GF-D8 (cell line): ENCODE data around the gene CFAP100.
A peak's percentile ranks its signal among the peaks of the same experiment; 100 is the strongest.

ENCODE experiments used
- DNase-seq: peaks from one replicate; lab custom pipeline; 2025; lab: John Stamatoyannopoulos, UW

Gene CFAP100

DNA sequence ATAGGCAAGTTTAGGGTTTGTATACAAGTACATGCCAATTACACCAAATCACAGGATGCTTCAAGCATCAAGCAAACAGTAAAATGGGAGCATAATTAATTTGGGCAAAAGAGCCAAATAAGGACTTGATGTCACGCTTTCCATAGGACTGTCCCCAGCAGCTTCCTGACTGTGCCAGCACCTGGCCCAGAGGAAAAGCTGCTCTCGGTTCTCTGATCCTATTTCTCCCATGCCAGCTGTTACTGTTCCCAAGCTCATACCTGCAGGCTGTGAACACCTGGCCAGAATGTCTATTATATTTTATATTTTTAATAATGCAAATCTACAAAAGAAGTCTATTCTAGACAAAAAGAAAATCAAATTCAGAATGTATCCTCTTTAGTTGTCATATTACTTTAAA, 68.8 kb downstream of the CFAP100 start:
- DNase-seq: no peak

DNA sequence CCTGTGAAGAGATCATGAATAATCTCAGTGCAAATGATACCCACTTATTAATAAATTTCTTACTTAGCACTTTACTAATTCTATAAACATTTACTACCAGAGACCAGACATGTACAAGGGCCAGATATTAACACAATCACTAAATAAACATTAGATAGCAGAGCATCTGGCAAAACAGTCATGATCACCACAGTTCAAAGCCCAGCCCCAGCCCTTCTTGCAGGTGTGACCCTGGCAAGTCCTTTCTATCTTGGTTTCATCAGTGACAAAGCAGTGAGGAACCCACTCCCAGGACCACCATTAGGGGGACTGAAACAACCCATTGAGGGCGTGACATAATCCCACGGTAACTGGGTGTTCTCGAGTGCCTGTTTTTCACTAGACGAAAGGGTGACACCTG, 69.4 kb downstream of the CFAP100 start:
- DNase-seq: no peak

DNA sequence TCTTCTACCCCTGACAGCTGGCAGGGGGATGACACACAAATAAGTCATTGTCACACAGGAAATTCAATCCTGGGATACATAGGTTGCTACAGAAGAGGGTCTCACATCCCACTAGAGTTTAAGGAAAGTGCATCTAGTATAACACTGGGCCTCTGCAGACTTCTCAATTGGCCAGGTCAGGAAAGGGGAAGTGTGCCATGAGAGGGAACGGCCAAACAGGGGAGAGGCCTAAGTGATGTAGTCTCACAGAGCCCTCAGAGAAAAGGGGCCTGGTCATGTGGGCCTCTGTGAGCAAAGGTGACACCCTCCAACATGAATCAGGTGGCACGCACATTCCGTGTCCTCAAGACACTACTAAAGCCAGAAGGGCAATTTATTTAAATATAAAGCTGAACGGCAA, 69.8 kb downstream of the CFAP100 start:
- DNase-seq: no peak

DNA sequence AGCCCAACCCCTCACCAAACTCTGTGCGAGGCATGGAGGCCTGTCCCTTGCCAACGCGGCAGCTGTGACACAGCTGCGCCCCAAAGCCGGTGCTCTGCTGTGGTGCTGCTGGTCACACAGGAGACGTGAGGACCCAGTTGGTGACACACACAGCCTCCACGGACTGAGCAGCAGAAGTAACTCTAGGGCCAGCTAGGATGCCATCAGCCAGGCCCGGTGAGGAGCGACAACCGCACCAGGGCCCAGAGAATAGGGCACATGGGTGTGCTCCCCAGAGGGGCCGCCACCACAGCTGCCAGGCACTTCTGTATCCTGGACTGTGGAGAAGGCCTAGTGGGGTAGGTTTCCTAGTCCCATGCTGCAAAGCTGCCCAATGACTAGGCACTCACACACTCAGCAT, 70.3 kb downstream of the CFAP100 start:
- no peak for DNase-seq

DNA sequence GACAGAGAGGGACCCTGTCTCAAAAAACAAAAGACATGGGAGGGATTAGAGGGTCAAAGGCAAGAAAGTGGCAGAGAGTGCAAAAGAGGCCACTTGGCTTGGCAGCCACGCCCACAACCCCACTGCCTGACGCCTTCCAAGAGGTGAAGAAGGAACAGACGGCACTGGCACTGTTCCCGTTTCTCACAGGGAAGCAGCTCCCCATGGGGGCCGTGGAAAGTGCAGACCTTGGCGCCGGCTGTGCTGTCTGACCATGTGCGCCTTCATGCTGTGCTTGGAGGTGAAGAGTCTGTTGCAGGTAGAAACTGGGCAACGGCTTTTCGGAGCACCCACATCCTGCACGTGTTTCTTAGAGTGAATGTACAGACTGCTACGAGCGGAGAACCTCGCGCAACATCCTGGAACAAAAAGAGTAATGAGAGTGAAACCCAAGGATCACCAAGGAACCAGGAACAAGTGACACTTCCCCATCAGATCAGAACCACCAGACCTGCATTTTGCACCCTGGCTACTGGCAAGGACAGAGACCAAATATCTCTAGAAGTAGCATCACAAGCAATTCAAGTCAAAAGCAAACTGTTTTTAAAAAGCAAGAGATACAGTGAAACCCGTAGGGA, 71.3 kb downstream of the CFAP100 start:
- no peak for DNase-seq

DNA sequence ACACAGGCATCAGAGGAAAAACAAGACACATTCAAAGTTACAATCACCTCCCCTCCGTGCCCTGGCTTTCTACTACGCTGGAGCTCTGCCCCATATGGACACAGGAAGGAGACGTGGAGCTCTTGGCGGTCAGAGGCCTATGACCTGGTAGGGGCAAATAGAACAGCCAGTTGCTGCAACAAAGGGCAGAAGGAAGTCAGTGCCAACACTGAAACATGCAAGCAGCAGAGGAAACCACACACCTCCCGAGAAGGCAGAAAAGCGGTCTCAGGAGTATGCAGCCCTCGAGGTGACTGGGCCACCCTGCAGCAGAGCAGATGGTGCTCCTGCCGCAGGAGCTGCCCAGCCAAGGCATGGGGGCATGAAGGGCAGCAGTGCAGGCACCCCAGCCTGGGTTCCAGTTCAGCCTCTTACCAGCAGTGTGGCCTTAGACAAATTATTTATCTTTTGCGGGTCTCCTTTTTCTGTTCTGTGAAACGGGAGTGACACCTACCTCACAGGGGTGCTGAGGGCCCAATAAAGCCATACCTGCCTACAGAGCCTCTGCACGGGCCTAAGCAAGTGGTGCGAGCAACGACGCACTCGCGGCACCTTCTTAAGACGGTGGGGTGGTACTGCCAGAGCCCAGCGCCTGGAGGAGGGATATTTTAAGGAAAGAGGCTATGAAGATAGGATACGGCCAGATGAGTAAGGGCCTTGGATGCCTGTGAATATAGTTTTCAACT, 72.3 kb downstream of the CFAP100 start:
- no peak for DNase-seq

DNA sequence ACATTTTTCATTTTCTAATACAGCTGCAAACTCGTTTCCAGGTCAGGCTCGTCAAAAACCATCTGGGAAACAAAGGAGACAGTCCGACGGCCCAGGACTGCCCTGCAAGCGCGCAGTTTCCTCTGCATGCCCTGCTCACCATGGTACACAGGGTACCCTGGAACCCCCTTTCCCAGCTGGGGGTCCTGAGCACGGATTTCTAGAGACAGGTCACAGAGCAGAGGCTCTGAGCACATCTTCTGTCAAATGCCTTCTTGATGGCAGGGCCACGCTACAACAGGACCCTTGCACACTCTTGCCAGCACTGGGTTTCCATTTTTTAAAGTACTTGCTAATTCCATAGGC, 72.9 kb downstream of the CFAP100 start:
- no peak for DNase-seq

DNA sequence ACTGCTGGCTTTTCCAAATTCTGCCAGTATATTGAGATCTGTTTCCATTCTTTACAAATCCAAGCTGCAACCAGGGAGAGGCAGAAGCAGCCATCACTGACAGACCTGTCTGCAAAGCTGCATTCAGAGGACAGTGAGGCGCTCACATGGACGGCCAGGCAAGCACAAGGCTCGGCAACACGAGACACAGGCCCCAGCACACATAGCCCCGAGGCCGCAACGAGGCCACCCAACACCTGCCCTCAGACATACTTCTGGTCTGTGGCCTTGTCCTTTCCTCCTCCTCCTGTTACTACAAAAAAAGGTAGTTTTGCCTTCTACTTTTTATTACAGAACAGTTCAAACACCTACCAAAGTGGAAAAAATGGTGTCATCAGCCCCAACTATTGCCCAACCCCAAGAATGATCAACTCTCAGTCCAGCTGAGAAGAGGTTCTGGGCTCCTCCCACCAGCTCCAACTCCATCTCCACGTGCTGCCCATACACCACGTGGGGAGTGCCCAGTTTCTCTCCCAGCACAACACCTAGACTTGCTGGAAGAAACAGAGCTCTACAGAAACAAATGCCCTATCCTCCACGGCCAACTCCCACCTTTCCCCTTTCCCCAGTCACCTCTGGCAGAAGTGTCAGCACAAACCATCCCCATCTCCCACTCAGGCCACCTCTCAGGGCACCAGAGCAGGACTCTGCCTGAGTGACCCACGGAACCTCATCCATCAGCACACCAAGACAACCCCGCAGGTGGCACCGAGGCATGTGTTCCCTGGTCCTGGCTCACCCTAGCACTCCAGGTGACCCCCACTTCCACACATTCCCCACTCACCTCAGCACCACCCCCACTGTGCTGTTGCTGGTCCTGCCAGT, 73.6 kb downstream of the CFAP100 start:
- peak; percentile 21 for DNase-seq

DNA sequence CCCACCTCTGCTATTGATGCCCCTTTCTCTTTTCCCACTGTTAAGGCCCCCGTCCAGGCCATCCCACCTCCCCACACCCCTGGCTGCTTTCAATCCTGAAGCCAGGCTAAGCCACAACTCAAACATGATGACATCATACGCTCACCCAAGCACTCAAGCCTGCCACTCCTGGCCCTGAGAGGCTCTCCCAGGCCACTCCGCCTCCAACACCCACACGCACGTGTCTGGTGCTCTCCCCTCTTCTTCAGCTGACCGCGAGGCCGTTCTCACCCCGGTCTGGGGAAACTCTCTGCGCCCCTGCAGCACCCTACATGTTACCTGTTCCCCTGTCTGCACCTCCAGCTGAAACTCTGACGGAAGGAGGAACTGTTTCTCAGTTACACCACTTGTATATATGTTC, 74.8 kb downstream of the CFAP100 start:
- DNase-seq: no peak

DNA sequence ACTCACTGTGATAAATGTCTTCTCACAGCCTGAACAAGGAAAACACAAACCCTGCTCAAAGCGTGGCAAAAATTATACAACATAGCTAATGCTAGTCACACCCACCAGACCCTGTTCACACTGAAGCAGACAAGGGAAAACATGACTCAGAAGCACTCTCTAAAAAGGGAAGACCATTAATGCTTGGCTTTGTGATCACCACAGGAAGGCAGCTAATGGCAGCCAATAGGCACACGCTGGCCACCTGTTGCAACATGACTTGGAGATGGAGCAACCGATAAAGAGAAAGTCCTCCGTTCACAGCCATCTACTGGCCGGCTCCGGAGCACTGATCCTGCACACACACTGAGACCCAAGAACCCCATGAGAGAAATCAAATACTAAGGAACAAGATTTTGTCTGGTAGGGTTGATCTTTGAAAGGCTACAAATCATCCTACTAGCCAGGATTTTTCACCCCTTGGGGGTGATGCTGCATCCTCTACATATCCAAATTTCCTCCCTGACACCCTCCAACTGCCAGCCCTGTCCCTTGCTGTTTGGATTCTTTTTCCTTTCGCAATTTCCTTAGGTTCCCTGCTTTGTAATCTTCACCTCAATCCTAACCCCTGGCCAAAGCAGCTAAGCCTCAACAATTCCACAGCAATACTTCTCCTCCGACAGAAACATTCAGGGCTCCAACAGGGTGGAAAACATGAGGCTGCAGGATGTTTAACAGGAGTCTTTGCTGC, 77.7 kb downstream of the CFAP100 start:
- DNase-seq: peak; percentile 98

DNA sequence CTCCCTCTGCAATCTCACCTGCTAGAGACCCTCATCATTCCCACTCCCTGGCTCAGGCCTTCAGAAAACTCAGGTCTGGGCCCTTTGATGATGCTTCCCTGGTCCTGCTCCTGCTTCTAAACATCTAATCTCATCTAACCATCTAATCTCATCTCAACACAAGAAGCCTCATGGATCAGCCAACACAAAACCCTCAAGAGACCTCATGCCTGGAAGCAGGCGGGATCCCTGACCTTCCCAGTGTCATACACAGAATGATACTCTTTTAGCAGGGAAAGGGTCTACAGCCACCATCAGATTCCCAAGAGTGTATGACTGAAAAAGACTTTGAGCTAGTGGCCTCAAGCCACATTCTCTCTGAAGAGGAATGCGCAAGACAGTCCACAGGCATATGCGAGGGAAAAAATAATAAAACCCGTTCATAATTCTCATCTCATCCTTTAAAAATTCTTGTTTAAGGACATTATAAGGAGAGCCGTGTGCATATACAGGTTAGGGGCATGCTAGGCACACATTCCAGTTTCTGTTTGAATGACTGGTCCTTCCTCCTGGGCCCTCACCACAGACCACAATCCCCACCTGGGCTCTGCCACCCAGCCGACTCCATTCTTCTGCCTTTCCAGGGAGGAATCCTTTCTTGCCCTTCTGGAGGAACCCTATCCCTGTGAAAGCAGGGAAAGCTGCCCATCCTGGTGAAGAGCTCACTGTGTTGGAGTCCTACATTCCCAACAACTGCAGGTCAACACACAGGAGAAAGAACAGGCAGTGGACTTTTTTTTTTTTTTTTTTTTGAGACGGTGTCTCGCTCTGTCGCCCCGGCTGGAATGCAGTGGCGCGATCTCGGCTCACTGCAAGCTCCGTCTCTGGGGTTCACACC, 78.8 kb downstream of the CFAP100 start:
- peak; percentile 25 for DNase-seq

DNA sequence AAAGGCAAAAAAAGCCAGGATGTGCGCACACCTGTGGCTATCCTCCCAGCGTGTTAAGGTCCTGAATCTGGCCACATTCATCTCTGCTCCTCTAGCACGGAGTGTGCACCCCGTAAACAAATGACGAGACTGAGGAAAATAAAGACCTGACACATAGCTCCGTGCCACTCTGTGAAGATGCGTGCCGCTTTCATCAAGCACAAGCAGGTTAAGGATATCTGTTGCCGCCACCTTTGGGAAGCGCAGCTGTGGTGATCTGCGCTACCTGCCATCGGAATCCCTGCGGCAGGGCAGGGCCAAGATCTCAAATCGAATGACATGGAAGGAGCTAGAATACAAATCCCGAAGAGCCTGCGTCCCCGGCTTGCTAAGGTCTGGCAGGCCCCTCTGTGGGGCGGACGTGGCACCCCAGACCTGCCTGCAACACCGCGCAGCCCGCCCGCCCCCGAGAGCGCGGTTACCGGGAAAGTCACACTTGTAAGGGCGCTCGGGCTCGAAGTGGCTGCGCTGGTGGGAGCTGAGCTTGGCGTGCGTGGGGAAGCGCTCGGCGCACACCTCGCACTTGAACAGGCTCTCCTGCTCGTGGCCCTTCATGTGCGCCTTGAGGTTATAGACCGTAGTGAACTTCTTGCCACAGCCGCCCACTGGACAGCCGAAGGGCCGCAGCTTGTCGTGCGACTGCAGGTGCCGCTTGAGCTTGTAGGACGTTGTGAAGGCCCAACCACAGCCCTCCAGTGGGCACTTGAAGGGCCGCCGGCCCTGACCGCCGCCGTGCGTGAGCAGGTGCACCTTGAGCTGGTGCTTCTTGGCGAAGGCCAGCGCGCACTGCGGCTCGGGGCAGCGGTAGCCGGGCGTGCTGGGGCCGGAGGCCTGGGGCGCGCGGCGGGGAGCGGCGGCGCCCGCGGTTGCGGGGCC, 80.0 kb downstream of the CFAP100 start:
- no peak for DNase-seq

DNA sequence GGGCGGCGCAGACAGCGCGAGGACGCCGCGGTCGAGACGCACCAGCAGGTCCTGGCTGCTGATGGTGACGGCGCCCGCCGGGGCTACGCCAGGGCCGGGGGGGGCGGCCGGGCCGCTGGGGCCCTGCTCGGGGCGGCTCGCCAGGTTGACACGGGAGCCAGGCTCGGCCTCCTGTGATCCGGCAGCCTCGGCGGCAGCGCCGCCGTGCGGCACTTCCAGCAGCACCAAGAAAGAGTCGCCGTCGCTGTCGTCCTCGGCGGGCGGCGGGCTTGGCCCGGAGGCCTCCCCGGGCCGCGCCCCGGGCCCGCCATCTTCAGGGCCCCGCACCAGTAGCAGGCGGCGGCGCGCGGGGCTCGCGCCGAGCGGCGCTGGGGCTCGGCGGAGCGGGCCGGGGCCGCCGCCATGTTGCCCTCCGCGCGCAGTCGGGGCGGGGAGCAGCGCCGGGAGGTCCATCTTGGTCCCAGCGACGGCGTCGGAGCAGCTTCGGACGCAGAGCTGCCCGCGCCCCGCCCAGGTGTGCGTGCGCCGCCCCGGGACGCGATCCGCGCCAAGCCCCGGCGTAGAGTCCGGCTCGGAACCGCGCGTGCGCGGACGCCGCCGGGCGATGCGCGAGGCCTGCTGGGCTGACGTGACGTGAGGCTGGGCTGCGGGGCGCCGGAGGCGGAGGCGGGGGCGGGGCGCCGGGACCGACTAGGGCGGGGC, 80.9 kb downstream of the CFAP100 start, which contains the start of gene ZXDC:
Gene ZXDC, minus strand, starts transcription at position 479 of the 702 bp plus-strand sequence. Its CDS starts 26 bp downstream, at position 453.
- DNase-seq: peak; percentile 80

DNA sequence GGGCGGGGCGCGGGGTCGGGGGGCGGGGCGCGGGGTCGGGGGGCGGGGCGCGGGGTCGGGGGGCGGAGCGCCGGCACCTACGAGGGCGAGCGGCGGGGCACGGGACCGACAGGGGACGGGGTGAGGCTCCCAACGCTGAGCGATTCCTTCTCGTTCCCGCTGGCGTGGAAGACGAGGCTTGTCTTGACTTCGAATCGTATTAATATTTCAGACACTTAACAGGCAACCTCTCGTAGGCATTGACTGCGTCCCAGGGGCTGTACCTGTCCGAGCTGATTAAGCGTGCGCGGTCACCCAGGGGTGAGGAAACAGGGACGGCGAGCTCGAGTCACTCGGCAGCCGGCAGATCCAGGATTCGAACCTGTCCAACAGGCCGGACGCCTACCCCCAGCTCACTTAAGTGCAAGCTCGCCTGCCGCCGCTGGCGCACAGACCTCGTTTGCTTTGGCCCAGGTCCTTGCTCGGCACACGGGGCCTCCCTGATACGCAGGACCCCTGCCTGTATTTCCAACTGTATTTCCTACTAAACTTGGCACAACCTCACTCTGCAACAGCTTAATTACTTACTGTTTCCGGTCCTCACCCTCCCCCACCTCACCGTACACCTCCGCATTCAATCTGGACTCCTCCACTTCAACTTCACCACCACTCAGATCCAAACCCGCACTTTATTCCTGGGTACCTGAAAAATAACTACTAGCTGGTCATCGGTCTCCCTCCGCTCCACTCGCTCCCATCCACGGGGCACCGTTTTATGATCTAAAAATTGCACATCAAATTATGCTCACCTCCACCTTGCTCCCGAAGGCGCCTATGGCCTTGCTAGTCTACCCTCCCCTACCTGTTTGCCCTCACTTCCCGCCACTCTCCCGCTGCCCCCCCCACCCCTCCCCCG, 81.7 kb downstream of the CFAP100 start:
- DNase-seq: no peak

DNA sequence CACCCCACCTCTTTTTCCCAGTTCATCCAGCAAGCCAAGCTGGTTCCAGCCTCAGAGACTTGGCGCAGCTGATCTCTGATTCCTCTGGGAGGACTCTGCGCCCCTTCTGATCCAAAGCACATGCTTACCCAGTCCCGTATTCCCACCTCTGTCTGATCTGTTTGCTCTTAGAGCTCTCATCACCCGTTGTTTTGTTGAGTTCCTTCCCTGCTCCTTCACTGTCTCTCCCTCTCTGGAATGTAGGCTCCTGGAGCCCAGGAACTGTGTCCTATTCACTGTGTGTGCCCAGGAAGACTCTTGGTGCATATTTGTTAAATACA, 82.3 kb downstream of the CFAP100 start:
- DNase-seq: no peak

DNA sequence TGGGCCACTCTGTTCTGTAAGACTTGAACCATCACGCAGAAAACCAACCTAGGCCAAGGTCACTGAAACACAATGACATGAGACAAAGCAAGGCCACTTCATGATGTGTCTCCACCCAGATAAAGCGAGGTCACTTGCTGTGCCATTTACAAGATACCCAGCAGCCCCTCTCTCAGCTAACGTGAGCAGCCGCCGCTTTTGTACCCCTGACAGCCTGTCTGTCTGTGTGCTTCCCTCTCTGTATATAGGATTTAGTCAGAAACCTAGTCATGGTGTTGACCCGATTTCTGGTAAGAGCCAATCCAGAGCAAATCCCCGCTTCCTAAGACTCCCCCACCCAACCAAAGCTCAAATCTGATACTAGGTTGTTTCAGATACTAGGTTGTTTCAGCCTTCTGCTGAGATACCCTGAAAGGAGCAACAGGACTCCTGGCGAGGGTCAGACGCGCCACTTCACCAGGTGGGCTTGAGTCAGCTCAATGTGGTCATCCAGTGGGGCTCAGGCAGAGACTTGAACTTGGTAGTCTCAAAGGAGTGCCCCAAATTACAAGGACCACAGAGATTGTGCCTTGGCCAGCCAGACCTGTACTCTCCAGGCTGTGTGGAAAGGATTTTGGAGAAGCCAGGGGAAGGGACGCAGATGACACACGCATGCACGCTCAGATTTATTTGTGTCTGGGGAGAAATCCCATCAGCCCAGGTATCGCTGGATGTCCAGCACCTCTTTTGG, 84.0 kb downstream of the CFAP100 start:
- no peak for DNase-seq

DNA sequence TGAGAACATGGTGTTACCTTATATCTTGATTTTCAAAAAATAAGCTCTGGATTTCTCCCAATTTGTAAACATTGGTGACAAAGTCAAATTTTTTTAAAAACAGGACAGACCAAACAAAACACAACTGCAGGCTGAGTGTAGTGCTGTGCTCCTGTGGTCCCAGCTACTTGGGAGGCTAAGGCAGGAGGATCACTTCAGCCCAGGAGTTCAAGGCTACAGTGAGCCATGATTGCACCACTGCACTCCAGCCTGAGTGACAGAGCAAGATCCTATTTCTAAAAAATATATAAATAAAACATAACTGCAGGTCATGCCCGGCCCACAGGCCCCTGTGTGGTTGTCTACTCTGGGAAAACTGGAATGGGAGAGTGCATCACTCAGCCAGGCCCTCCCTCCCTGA, 84.9 kb downstream of the CFAP100 start:
- no peak for DNase-seq

DNA sequence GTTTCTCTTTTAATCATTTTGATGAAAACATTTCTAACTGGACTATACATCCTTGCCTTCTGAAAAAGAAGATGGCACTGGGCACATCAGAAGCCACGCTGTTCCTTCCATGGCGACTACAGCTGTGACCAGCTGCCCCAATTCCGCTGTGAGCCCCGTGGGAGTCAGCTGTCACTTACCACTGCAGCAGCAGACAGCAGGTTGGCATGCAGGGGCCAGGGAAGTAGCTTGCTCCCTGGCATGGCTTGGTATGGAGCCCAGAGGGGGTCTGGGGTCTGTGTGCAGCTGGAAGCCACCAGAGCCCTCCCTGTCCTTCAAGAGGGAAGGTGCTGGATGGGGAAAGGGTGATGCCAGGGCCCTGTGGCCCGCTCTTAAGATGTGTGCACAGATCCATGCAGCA, 85.5 kb downstream of the CFAP100 start:
- no peak for DNase-seq
